Activated B cell treated with CpG ODN at 0.5 μM for 24 hours (primary cell): ENCODE results near the gene LIMS2. TPM values are rescaled to one million over a fixed set of nuclear protein-coding genes. Genes with fewer than 3 reads are reported as not detected.

Experiments used
- ATAC-seq: fragments of 200-7000 bp; cut with Tn5 transposase; one replicate; pipeline ENCODE4 v1.10.0; 2021; ENCODE audit warnings: low read depth, mild to moderate bottlenecking, moderate library complexity
- CTCF ChIA-PET: fragments of 350-600 bp; sonication (Branson Sonifier 250); formaldehyde crosslinking; loops from one replicate; lab custom pipeline; 2021; ENCODE audit warnings: antibody characterized with exemption; lab: Charles Lee
- POLR2A ChIA-PET: fragments of 350-600 bp; sonication (Branson Sonifier 250); formaldehyde crosslinking; loops from one replicate; lab custom pipeline; 2021; ENCODE audit warnings: antibody characterized with exemption; lab: Charles Lee
- DNase-seq: peaks from one replicate; pipeline ENCODE4 v3.0.0; 2022
- H3K27ac Mint-ChIP-seq: one replicate; pipeline ENCODE4 v1.8.0; 2020; ENCODE audit warnings: mixed read lengths
- H3K27me3 Mint-ChIP-seq: one replicate; pipeline ENCODE4 v1.8.0; 2021; ENCODE audit warnings: mixed read lengths
- H3K36me3 Mint-ChIP-seq: one replicate; pipeline ENCODE4 v1.8.0; 2021; ENCODE audit warnings: low read depth, mixed read lengths
- H3K4me1 Mint-ChIP-seq: one replicate; pipeline ENCODE4 v1.8.0; 2021; ENCODE audit warnings: mixed read lengths
- H3K4me3 Mint-ChIP-seq: one replicate; pipeline ENCODE4 v1.8.0; 2020; ENCODE audit warnings: mild to moderate bottlenecking, mixed read lengths
- H3K9me3 Mint-ChIP-seq: one replicate; pipeline ENCODE4 v1.8.0; 2020; ENCODE audit warnings: mixed read lengths
- intact Hi-C: fragments of 100-400 bp; cut with micrococcal nuclease; formaldehyde crosslinking; loops from one replicate; pipeline ENCODE4 v1.15.1; 2024
- total RNA-seq: library from RNA; stranded (reverse); gene quantifications from 2 replicates; pipeline ENCODE4 v1.2.3, GENCODE V29; 2022
- TF ChIP-seq, protein P1 (sequence below): fragments of 200-600 bp; IDR thresholded peaks from one replicate; pipeline ENCODE4 v1.8.0; 2022; ENCODE audit warnings: antibody characterized with exemption, mild to moderate bottlenecking

Gene LIMS2
- total RNA-seq, 1 donor from 2014 or later: 5.3 TPM

- ChIA-PET POLR2A (no interaction called here), CTCF (no interaction called here)
- no peak overlapping the region for H3K4me3 Mint-ChIP-seq
- ATAC-seq (no peak), DNase-seq (peak; percentile 12)
- peaks cover 9% of the 10 kb centered on the region for H3K4me1 Mint-ChIP-seq
- H3K9me3 Mint-ChIP-seq: no peaks in the 10 kb centered on the region
- intact Hi-C loops: no loop called here
- H3K27ac Mint-ChIP-seq: no peak overlapping the region
- TF ChIP-seq, protein P1, sequence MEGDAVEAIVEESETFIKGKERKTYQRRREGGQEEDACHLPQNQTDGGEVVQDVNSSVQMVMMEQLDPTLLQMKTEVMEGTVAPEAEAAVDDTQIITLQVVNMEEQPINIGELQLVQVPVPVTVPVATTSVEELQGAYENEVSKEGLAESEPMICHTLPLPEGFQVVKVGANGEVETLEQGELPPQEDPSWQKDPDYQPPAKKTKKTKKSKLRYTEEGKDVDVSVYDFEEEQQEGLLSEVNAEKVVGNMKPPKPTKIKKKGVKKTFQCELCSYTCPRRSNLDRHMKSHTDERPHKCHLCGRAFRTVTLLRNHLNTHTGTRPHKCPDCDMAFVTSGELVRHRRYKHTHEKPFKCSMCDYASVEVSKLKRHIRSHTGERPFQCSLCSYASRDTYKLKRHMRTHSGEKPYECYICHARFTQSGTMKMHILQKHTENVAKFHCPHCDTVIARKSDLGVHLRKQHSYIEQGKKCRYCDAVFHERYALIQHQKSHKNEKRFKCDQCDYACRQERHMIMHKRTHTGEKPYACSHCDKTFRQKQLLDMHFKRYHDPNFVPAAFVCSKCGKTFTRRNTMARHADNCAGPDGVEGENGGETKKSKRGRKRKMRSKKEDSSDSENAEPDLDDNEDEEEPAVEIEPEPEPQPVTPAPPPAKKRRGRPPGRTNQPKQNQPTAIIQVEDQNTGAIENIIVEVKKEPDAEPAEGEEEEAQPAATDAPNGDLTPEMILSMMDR: no peak
- no peaks in the 10 kb centered on the region for H3K36me3 Mint-ChIP-seq
- peaks cover 33% of the 10 kb centered on the region for H3K27me3 Mint-ChIP-seq
Measured at GRCh38 chr2:127661072-127661649, 14.2 kb downstream of the LIMS2 start.

DNA sequence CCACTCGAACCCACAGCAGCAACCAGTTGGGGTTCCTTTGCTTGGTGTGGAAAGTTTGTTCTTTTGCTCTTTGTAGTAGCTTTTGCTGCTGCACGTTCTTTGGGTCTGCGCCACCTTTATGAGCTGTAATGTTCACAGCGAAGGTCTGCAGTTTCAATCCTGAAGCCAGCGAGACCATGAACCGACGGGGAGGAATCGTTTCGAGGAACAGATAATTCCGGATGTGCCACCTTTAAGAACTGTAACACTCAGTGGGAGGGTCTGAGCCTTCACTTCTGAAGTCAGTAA lies 15.1 kb downstream of the LIMS2 start:
- peaks cover 28% of the 10 kb centered on the region for H3K27me3 Mint-ChIP-seq
- H3K4me1 Mint-ChIP-seq: peaks cover 9% of the 10 kb centered on the region
- POLR2A ChIA-PET: no interaction called here
- no peak overlapping the region for H3K4me3 Mint-ChIP-seq
- DNase-seq (no peak), ATAC-seq (no peak)
- CTCF ChIA-PET: no interaction called here
- H3K9me3 Mint-ChIP-seq: no peaks in the 10 kb centered on the region
- H3K36me3 Mint-ChIP-seq: no peaks in the 10 kb centered on the region
- intact Hi-C loops: no loop called here
- TF ChIP-seq, protein P1: no peak
- H3K27ac Mint-ChIP-seq: no peak overlapping the region

GRCh38 chr2:127659408-127660290 lies 15.7 kb downstream of the LIMS2 start:
- Mint-ChIP-seq H3K36me3 (no peaks in the 10 kb centered on the region), H3K27ac (no peak overlapping the region), H3K27me3 (peaks cover 23% of the 10 kb centered on the region), H3K9me3 (no peaks in the 10 kb centered on the region), H3K4me1 (peaks cover 9% of the 10 kb centered on the region), H3K4me3 (no peak overlapping the region)
- CTCF ChIA-PET: interaction anchor here (0.8 kb wide), 1 partner anchor 68 kb away, joined by 3 read pairs; no protein-coding TSS in a partner anchor
- DNase-seq (no peak), ATAC-seq (no peak)
- intact Hi-C loops: no loop called here
- POLR2A ChIA-PET: no interaction called here
- TF ChIP-seq, protein P1: no peak

DNA sequence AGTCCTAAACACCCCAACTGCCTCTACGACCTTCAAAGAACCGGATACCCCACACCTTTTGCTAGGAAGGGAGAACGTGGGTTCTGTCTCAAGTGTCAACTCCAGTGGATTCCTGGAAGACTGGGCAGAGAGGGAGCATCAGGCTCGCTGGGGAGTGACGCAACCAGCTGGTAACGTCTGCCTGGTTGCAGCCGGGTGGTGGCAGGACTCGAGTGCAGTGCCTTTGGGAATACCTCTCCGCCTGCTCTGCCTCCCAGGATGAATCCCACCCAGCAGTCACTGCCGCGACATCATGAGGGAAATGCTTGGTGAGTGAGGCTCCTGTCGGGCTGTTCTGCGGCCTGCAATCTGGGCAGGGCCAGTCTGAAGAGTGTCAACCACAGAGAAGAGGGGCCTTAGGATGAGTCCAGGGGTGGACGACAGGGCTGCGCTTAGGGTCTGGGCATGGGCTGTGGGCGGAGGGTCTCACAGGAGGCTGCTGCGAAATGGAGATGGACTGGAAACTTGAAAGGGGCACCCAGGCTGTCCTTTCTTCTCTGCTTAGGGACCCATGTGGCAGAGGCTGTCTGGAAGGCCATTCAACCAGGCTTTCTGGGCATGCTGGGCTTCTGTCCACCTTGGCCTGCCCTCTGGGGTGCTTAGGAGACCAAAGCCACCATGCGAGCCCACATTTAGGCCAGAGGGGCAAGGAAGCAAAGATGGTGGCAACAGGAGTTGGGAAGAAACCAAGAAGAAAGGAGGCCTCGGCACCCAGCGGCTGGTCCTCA lies 16.5 kb downstream of the LIMS2 start:
- Mint-ChIP-seq H3K36me3 (no peaks in the 10 kb centered on the region), H3K27me3 (peaks cover 20% of the 10 kb centered on the region), H3K9me3 (no peaks in the 10 kb centered on the region), H3K4me1 (peaks cover 9% of the 10 kb centered on the region), H3K4me3 (no peak overlapping the region), H3K27ac (no peak overlapping the region)
- intact Hi-C loops: no loop called here
- ChIA-PET CTCF (interaction anchor here (0.8 kb wide), 1 partner anchor 68 kb away, joined by 3 read pairs; no protein-coding TSS in a partner anchor), POLR2A (no interaction called here)
- DNase-seq (no peak), ATAC-seq (no peak)
- TF ChIP-seq, protein P1: no peak

GRCh38 chr2:127658146-127658545 lies 17.2 kb downstream of the LIMS2 start:
- DNase-seq (no peak), ATAC-seq (no peak)
- peaks cover 13% of the 10 kb centered on the region for H3K27me3 Mint-ChIP-seq
- TF ChIP-seq, protein P1: no peak
- no peak overlapping the region for H3K27ac Mint-ChIP-seq
- ChIA-PET POLR2A (no interaction called here), CTCF (interaction anchor here (11.3 kb wide), 1 partner anchor 65 kb away, joined by 289 read pairs; no protein-coding TSS in a partner anchor)
- H3K36me3 Mint-ChIP-seq: no peaks in the 10 kb centered on the region
- H3K4me1 Mint-ChIP-seq: peaks cover 11% of the 10 kb centered on the region
- H3K4me3 Mint-ChIP-seq: no peak overlapping the region
- intact Hi-C loops: no loop called here
- H3K9me3 Mint-ChIP-seq: no peaks in the 10 kb centered on the region
